ENCODE measurements around the gene IFFO2.
A peak's percentile ranks its signal among the peaks of the same experiment; 100 is the strongest.

The IFFO2 gene

DNA sequence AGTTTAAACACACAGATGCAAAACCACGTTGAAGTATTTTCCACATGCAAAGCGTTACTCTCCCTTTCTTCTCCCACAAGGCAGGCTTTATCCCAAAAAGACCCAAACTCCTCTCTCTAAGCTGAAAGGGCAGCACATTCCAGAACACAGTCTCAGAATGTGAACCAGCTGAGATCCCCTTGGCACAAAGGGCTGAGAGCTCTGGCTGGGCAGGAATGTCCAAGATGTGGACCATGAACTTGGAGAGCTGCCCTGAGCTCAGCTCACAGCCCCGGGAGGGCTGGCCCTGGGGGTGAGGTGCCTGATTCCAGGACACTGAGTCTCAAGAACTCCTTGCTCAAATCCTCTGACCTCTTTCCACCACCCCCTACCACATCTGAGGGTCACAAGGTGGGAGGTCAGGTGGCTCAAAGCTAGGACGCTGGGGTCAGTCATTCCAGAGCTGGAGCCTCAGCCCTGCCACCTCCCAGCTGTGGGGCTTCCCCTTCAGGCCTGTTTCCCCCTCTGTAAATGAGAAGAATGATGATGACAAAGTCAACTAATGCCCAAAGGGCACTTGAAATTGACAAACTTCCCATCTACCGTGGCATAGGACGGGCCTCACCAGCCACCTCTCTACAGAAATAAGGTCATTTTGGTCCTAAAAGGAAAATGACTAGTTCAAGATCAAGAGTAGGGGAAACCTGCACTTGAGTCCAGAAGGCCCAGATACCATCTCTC is 65.6 kb downstream of the IFFO2 start:
- no peak for DNase-seq

DNA sequence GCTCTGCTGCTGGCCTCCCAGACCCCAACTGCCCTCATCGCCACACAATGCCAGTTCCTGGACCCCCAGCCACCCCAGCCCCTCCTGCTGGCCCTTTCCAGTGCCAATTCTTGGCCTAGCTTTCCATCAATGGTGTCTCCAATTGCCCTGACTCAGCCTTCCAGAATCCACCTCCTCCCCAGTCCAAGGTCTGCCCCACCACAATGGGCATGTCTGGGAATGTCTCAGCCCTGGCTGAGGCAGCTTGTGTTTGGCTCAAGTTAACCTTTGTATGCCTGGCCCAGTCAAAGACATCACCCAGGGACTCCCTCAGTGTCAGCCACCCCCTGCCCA is 70.5 kb downstream of the IFFO2 start:
- no peak for DNase-seq

DNA sequence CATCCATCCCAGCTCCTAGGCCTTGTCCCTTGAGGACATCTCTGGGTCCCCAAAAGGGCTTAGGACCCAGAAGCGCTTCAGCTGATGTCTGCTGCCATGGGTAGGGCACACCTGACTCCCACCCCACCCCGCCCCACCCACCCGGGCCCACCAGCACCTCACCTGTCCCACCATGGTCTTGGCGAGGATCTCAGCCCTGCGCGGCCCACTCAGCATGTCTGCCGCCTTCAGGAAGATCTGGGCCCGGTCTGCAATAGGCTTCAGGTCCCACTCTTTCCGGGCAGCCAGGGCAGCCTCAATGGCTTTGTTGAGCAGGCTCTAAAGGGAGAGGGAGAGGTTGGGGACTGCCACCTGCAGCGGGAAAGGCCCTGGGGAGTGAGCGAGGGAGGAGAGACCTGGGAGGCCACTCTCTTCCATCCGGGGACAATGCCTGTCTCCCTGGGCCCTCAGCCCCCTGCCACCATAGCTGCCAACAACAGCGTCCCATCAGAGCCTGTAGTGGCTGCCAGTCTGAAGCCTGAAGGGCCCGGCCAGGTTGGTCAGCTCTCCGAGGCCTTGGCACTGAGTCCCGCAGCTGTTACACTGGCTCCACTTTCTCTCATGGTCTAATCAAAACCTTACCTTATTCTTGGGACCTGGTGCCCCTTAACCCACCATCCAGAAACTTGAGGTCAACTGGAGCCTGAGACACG is 71.0 kb downstream of the IFFO2 start:
- DNase-seq: no peak

DNA sequence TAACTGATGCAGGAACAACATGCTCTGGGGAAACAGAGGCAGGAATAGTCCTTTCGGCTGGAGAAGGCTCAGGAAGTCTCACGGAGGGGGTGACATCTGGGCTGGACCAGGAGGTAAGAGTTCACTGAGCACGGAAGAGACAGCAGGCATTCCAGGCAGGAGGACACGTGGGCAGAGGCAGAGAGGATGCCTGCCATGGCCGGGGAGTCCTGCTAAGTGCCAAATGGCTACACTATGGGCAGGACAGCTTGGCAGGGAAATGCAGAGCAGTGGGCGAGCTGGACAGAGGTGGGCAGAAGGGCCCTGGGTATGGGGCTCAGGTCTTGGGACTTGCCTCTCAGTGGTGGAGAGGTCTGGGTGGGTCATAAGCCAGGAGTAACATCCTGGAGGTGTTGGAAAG is 71.7 kb downstream of the IFFO2 start:
- DNase-seq: no peak

DNA sequence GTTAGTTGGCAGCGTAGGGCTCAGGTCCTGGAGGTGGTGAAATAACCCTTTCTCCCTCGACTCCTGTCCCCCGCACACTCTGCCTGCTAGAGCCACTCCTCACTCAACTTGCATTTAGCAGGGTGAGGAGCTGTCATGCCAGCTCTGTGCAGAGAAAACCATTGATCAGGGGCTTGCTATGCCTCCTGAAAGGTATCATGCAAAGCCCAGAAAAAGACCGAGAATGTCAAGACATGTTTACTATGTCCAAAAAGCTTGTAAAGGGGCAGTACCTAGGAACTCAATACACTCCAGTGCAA is 72.1 kb downstream of the IFFO2 start:
- no peak for DNase-seq

DNA sequence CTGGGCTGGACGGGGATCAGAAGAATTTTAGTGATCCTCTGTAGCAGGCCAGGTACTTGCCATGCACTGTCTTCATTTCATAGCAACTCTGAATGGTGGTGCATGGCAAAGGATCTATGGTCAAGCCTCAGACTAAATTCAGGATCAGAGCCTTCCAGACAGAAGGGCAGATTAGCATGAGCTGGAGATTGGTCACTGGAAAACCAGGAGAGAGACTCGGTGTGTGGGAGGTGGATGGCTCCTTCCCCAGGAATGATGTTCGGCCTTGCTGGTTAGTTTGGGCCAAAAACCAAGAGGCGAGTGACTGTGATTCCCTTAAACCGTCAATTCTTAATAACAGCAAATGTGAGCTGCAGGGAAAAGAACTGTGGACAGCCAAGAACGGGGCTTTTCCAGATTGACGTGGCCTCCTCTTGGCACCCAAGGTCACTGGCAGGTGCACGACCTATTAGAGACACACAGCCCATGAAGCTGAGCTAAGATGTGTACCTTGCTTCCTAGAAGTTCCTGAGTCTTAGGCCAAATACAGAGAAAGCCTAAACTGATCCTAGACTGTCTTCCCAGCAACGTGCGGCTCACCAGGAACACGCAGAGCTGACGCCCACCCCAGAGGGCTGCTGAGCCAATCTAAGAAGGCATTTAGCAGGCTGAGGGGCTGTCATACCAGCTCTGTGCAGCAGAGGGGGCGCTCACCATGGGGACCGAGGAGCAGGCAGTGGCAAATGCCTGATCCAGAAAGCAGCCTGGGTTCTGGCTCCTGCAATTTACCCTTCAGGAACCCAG is 72.6 kb downstream of the IFFO2 start:
- DNase-seq: peak; percentile 76

DNA sequence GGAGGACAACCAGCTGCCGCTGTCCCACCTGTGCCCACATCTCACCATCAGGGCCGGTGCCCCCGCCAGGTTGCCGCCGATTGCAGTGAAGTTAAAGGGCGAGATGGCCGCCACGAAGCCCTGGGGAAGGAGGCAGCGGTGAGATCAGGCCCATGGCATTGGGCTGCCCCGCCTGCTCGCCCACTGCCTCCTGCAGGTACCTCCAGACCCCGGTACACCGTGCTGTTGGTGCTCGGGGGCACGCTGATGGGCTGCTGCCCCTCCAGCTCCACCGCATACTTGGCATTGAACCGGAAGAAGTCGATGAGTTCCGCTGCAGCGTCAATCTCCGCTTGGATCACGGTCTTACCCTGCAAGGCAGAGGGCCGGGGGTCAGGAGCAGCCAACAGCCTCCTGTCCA is 73.4 kb downstream of the IFFO2 start:
- no peak for DNase-seq

DNA sequence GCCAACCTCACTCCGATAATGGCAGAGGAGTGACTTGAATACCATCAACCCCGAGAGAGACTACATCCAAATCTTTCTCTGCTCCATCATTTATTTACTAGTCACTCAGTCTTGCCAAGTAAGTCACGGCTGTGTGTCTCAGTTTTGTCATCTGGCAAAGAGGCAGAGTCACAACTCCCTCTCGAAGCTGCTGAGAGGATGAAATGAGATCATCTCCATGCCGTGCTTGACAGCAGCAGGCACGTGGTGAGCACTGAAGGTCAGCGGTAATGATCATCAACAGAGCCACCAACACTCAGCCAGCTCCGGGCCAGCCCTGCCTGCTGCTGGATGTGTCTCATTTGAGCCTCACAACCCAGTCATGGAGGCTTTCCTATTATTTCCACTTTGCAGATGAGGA is 74.0 kb downstream of the IFFO2 start:
- no peak for DNase-seq

DNA sequence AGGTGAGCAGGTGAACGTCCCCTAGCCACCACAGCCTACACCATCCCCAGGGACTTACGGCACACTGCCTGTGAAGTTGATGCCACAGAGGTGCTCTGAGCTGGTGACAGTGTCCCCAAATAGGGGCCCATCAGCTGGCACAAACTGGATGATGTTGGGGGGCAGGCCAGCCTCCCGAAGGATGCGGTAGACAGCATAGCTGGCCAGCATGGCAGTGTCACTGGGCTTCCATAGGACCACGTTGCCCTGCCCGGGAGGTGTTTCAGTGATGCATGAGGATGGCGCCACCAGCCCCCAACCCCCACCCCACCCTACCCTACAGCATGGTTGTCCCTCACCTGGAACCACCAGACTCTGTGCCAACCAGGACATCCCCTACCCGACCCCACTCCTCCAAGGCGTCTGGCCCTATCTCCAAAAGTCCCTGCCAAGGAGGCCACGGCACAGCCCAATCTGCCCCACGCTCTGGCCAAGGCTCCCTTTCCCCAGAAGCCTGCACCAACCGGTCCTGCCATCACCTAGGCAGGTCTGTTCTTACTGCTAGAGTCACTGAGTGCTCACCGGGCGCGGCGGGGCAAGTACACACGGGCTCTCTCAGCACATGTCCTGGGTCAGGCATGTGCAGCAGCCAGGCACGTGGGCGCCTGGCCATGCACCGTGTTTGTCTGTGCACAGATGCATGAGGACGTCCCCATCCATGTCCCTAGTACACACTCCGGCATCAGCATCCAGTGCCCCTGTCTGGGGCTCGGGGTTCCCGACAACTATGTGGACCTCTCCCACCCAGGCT is 74.6 kb downstream of the IFFO2 start:
- no peak for DNase-seq

DNA sequence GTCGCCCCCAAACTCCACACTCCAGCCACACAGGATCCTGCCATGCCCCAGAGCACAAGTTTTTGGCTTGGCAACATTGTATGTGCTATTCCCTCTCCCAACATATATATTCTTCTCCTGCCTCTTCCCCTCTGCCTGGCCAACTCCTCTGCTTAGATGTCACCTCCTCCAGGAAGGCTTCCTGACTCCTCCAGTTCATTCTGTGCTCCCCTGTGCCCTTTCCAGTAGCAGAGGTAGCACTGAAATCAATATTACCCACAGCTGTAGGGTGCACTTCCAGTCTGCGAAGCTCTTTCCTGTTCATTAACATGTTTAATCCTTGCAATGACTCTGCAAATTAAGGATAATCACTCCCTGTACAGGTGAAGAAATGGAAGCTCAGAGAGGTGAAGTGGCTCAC is 75.3 kb downstream of the IFFO2 start:
- no peak for DNase-seq

DNA sequence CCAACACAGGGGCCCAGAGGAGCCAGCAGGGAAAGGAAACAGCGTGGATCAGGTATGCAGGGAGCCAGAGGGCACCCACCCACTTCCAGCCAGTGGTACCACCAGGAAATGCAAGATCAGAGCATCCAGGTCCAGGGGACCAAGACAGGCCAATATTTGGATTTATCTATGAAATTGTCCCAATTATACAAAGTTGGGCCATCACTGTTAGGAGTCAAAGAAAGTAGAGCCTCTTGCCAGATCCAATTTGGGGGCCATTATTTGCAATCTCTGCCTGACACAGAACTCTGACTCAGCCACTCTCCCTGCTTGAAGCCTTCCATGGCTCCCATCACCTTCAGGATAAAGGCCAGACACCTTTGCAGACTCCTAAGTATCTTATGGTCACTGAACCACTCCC is 75.9 kb downstream of the IFFO2 start:
- DNase-seq: no peak

DNA sequence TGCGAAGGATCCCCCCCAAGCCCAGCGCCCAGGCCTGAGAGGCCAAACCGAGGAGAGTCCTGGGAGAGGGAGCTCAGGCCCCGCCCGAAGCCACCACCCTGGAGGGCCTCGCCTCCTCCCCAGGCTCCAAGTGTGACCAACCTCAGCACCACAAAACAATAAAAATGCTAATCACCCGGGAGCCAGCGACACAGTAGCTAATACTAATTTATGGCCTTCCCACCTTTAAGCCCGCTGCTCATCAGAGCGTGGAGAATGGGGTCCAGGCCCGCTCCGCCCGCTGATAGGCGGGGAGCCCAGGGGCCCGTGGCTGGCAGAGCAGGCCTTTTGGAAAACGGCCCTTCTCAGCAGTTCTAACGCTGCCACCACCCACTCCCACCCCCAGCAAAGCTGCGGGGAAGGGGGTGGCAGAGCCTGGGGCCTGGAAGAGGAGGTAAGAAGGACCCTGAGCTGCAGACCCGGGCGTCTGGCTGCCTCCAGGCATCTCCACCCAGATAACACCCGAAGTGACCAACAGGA is 76.6 kb downstream of the IFFO2 start:
- DNase-seq: no peak

DNA sequence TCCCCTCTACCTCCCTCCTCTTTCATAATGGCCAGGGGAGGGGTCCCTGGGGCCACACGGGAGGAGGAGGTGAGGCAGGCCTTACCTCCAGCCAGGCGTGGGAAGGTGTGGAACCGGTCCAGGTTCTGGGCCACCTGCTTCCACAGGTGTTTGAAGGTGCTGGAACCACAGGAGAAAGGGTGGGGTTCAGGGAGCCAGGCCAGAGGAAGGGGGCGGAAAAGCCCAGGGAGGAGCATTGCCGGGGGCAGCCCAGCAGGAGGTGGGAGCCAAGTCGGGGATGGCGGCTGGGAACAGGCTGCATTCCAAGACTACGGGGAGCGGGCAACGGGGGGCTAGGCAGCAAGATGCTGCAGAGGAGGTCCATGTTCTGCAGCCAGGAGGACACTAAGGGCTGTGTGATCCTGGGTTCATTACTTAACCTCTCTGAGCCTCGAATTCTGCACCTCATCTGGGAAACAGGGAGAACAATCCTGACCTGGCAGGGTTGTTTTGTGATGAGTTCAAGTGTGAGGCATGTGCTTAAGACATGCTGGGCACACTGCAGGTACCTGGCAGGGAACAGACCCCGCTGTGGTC is 77.2 kb downstream of the IFFO2 start:
- DNase-seq: no peak

DNA sequence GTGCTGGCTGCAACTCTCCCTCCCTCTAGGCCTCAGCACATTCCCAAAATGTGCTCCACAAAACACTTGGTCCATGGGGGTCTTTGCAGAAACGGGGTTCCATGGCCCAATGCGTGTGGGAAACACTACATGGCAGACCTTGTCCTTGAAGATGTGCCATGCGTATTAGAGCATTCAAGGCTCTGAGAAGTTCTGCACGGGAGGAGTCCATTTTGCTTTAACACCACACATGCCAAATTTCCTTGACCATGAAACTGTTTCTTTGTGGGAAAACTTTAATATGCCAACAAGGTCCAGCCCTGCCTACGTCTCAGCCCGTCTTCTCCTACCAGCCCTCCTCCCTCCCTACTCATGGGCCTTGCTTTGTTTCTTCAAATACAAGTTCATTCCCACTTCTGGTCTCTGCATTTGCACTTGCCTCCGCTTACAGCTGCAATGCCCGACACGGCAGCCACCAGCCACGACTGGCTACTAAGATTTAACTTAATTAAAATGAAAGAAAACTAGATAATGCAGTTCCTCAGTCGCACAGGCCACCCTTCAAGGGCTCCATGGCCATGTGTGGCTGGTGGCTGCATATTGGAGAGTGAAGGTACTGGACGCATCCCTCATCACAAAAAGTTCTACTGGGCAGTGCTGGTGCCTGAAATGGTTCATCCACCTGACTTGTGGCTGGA is 77.8 kb downstream of the IFFO2 start:
- DNase-seq: no peak

DNA sequence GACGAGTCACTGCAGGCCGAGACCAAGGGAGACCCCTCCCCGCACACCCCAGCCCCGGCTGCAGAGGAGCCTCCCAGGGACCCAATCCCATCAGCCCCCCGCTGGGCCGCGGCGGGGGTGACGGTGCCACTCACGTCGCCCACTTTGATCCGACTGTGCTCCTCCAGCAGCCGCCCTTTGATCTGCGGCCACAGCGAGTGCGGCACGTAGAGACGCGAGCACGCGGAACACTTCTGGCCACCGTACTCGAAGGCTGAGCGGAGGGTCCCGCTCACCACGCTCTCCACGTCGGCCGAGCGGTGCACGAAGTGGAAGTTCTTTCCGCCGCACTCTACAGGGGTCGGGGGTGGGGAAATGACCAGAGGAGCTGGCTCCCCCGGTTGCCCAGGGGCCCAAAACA is 79.2 kb downstream of the IFFO2 start:
- no peak for DNase-seq

DNA sequence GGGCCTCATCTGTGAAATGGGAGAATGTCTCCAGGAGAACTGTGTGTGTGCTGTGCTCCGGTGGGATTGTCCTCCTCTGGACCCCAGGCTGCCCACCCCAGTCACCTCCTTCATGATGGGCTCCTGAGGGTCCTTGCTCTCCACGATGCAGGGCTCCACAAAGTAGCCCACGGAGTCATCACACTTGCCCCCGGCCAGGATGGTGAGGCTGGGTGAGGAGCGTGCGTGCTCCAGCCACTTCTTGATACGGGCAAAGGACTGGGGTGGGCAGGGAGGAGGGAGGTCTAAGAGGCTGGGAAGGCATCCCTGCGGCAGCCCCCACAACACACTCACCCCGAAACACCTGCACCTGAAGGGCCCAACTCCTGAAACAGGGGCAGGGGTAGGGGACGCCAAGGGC is 80.3 kb downstream of the IFFO2 start:
- no peak for DNase-seq

DNA sequence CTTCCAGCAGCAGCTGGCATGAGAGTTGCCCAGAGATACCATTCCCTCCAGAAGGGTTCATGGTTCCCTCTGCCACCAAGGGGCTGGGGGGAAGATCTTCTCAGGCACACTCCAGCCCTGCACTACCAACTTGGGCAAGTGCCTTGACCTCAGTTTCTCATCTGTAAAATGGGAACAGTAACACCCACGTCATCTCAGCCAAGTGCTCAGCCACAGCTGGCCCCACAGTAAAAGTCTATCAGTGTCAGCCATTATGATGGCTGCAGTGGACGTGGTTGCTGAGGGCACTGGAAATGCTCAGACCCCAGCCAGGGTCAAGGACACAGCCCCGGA is 80.7 kb downstream of the IFFO2 start:
- DNase-seq: no peak

DNA sequence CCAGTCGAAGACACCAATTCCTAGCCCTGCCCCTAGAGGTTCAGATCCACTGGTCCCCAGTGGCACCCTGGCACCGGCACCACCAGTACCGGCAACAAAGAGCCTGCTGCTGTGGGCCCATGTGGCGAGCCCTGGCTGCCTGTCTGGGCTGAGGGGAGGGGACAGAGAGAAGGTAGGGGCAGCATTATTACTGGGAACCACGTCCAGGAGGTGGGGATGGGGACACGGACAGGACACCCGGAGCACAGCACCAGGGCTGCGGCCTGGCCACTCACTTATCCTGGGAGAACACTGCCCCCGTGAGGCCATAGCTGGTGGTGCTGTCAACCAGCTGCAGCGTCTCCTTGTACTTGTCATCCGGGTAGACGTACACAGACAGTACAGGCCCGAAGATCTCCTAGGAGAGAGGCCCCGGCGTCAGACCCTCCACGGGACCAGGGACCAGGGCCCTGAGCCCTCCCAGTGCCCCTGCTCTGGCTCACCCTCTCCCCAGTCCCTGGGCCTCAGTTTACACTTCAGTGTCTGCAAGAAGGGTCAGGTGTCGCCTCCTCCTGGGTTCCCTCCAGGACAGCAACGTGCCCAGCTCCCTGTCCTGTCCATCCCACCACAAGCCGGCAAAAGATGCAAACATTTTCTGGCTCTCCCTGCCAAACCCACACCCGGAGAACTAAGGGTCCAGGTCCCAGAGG is 81.2 kb downstream of the IFFO2 start:
- DNase-seq: peak; percentile 71

DNA sequence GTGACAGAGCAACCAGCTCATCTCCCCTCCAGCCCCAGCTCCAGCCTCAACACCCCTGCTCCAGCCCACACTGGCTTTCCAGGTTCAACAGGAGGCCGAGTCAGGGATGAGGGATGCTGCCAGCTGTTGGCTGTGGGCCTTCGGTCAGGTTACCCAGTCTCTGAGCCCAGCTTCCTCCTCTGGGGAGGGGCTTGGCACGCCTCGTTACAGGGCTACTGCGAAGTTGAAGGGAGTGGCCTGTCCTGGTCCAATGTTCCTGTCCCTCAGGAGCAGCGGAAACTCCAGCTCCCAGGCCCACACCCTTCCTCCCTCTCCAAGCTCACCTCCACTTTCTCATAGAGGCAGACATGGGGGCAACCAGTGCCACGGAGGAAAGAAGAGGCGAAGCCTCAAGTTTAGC is 81.9 kb downstream of the IFFO2 start:
- no peak for DNase-seq

DNA sequence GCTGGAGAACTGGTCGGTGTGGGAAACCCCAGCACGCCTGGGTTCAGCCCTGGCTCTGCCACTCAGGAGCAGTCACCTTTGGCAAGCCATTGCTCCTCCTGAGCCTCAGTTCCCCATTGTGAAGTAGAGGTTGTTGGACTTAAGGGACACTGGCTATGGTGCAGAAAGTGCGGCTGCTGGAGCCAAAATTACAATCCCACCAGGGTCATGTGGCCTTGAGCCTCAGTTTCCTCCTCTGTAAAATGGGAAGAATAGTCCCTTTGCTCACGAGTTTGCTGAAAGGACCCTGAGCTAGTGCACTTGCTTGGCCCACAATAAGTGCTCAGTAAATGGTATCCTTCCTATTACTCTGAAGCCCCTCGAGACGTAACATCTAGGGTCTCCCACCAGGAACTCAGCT is 82.4 kb downstream of the IFFO2 start:
- DNase-seq: no peak

DNA sequence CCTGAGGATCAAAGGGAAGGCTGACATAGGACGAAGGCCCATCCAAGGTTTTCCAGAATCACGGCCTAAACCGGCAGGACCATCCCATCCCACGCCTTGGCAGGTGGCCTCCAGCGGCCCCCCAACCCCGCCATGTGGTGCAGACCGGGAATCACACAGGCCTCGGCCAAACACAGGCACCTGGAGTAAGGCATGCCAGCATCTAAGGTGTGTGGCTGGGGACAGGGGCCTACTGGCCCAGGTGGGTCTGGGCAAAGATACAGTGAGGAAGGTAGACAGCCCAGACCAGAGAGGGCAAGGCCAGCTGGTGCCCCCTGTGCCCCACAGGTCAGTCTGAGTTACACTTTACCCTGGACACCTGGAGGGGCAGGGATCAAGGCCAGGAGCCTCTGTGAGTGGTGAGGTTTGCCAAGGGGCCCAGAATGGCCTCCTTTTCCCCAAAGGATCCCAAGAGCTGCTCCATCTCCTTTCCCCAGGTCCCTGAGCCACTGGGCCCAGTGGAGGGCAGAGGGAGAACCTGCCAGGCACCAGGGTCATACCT is 84.3 kb downstream of the IFFO2 start:
- no peak for DNase-seq

All from CD4-positive, alpha-beta T cell treated with Interleukin-6 for 4 hours (primary cell).